Fibroblast of villous mesenchyme (primary cell): ENCODE results near the gene FBLN5. TPM values are rescaled to one million over a fixed set of nuclear protein-coding genes. Genes with fewer than 3 reads are reported as not detected.
A peak's percentile ranks its signal among the peaks of the same experiment; 100 is the strongest.

Source experiments
- DNase-seq: peaks from one replicate; pipeline ENCODE4 v3.0.0-alpha.2; 2010; ENCODE audit warnings: low read depth
- H3K4me3 ChIP-seq: 2 replicates; pipeline ENCODE4 v1.5.1; 2011; ENCODE audit warnings: low read depth, mild to moderate bottlenecking, low read length
- CTCF ChIP-seq: IDR thresholded peaks from 2 replicates; pipeline ENCODE4 v1.5.1; 2012; ENCODE audit warnings: low read depth, mild to moderate bottlenecking, low read length; ENCODE audit not compliant: insufficient read depth
- total RNA-seq: library from RNA; depleted of rRNA; stranded (reverse); fragments of >200 nt; gene quantifications from 2 replicates; pipeline ENCODE4 v1.2.3, GENCODE V29; 2012

The FBLN5 gene
- total RNA-seq, 1 donor: 77.7 TPM

GRCh38 chr14:91931478-91932088 is 15.9 kb downstream of the FBLN5 start:
- no peak for TF ChIP-seq CTCF
- no peak for DNase-seq
- no peak overlapping the region for H3K4me3 ChIP-seq

- DNase-seq: peak; percentile 42
- H3K4me3 ChIP-seq: no peak overlapping the region
- no peak for TF ChIP-seq CTCF
Measured at GRCh38 chr14:91929700-91930099, 17.8 kb downstream of the FBLN5 start.

GRCh38 chr14:91927800-91928199 is 19.7 kb downstream of the FBLN5 start:
- TF ChIP-seq CTCF: no peak
- no peak for DNase-seq
- H3K4me3 ChIP-seq: no peak overlapping the region

GRCh38 chr14:91927191-91927590 is 20.3 kb downstream of the FBLN5 start:
- peak; percentile 85 for DNase-seq
- TF ChIP-seq CTCF: no peak

GRCh38 chr14:91926131-91926890 is 21.2 kb downstream of the FBLN5 start:
- no peak overlapping the region for H3K4me3 ChIP-seq
- TF ChIP-seq CTCF: no peak
- DNase-seq: no peak

More at GRCh38 chr14:91927191-91927590, 20.3 kb downstream of the FBLN5 start:
- no peak overlapping the region for H3K4me3 ChIP-seq

GRCh38 chr14:91925727-91926121 is 21.8 kb downstream of the FBLN5 start:
- TF ChIP-seq CTCF: no peak
- DNase-seq: no peak
- H3K4me3 ChIP-seq: no peak overlapping the region
